PFSK-1 (cell line): ENCODE measurements around the gene KIF15.

Experiments
- SIN3A ChIP-seq: IDR thresholded peaks from 2 replicates; pipeline ENCODE4 v1.6.1; 2012; ENCODE audit warnings: mild to moderate bottlenecking, low read length, moderate library complexity, borderline replicate concordance; ENCODE audit not compliant: insufficient read depth
- TAF1 ChIP-seq: IDR thresholded peaks from 2 replicates; pipeline ENCODE4 v1.6.1; 2012; ENCODE audit warnings: low read length, control low read depth, borderline replicate concordance; ENCODE audit not compliant: insufficient read depth

DNA sequence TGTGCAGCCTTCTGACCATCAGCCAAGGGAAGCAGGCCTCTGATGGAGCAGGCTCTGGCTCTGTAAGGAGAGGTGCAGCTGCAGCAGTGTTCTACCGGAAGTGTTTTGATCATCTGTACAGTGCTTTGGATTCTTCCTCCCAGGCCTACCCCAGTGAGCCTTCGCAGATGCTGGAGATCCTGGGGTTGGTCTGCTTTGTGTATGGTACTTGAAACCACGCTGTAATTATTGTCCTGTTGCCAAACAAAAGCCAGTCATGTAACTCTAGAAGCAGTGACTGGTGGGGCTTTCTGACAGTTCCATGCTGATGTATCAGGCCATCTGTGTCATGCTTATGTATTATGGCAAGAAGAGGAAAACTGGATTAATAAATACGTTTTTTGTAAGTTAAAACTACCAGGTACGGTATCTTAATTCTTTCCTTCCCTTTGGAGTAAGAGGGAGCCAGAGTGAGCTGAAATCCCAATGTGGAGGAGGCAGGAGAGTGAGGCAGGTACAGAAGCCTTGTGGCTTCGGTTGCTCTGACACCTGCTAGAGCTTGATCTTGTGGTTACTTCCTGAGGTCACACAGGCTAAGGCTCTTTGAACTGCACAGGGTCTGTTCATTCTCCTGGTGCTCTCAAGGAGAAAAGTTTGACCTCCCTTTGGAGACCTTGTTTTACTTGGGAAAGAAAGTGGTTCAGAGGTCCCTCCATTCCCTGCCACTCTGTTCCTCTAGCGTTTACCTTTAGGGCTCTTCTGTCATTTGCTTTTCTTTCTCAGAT lies 103.9 kb downstream of the KIF15 start:
- TF ChIP-seq SIN3A, result no peak
- TF ChIP-seq TAF1, result no peak
